Measurements from ENCODE around the gene GADD45GIP1.

DNA sequence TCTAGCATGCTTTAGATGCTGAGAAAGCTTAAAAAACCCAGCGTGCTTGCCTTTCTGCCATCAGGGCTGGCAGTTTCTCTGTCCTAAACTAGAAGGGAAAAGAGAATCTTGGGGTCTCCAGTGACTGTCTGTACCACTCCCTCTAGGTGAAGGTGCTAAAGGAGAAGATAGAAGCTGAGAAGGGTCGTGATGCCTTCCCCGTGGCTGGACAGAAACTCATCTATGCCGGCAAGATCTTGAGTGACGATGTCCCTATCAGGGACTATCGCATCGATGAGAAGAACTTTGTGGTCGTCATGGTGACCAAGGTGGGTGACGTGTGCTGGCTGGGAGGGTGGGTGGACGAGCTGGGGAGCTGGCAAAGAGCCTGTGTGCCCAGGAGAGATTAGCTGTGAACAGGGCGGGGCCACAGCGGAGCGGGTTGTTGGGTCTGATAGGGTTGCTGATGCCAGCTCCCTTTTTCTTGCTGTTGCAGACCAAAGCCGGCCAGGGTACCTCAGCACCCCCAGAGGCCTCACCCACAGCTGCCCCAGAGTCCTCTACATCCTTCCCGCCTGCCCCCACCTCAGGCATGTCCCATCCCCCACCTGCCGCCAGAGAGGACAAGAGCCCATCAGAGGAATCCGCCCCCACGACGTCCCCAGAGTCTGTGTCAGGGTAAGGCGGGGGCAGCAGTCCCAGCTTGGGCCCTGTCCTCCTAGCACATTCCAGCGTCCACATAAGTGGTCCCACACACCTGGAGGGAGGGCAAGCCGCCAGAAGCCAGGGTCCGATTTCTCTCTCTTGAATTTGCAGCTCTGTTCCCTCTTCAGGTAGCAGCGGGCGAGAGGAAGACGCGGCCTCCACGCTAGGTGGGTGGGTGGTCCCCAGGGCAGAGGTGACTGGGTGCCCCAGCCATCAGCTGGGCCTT lies 9.1 kb downstream of the GADD45GIP1 start:
- TF ChIP-seq, protein P1, sequence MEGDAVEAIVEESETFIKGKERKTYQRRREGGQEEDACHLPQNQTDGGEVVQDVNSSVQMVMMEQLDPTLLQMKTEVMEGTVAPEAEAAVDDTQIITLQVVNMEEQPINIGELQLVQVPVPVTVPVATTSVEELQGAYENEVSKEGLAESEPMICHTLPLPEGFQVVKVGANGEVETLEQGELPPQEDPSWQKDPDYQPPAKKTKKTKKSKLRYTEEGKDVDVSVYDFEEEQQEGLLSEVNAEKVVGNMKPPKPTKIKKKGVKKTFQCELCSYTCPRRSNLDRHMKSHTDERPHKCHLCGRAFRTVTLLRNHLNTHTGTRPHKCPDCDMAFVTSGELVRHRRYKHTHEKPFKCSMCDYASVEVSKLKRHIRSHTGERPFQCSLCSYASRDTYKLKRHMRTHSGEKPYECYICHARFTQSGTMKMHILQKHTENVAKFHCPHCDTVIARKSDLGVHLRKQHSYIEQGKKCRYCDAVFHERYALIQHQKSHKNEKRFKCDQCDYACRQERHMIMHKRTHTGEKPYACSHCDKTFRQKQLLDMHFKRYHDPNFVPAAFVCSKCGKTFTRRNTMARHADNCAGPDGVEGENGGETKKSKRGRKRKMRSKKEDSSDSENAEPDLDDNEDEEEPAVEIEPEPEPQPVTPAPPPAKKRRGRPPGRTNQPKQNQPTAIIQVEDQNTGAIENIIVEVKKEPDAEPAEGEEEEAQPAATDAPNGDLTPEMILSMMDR (IDR thresholded peaks at IDR 0.05; ENCODE audit: low read depth, low read length), result no peak
- TF ChIP-seq, protein P2, sequence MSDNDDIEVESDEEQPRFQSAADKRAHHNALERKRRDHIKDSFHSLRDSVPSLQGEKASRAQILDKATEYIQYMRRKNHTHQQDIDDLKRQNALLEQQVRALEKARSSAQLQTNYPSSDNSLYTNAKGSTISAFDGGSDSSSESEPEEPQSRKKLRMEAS (IDR thresholded peaks at IDR 0.05; ENCODE audit: low read depth, low read length), result no peak
- TF ChIP-seq POLR2A (IDR thresholded peaks at IDR 0.05; ENCODE audit: extremely low read depth, insufficient read length), result no peak
- no peak for TF ChIP-seq MYC (IDR thresholded peaks at IDR 0.05; ENCODE audit: low read depth, low read length)

All from NB4 (cell line).